H1 (cell line): ENCODE data around the gene GLRA1. TPM values are rescaled to one million over a fixed set of nuclear protein-coding genes. Genes with fewer than 3 reads are reported as not detected.

ENCODE experiments used
- CTCF ChIA-PET: fragments of 300-600 bp; sonication (Branson Sonifier 250); formaldehyde crosslinking; loops from one replicate; lab custom pipeline; 2021; ENCODE audit not compliant: partially characterized antibody; lab: Charles Lee
- POLR2A ChIA-PET: fragments of 300-600 bp; sonication (Branson Sonifier 250); formaldehyde crosslinking; loops from one replicate; lab custom pipeline; 2021; ENCODE audit warnings: inconsistent platforms; ENCODE audit not compliant: partially characterized antibody; lab: Charles Lee
- DNase-seq, 2 experiments: peaks; one replicate each; pipeline versions ENCODE4 v3.0.0 to v3.0.0-alpha.2; 2010 to 2022; ENCODE audit warnings: low spot score in 2 of 2, low read depth in 1 of 2, mixed read lengths in 1 of 2
- FAIRE-seq: peaks from 2 replicates; lab custom pipeline; 2011; peaks lifted over from hg19 to GRCh38; lab: Jason Lieb, UNC
- H2AFZ ChIP-seq: 2 replicates; pipeline ENCODE4 v1.8.1; 2012; ENCODE audit warnings: low read length, inconsistent platforms
- H2AK5ac ChIP-seq: 2 replicates; pipeline ENCODE4 v1.6.1; 2013; ENCODE audit warnings: low read depth, low read length
- H2BK120ac ChIP-seq: replicated peaks from 2 replicates; pipeline ENCODE3; 2013; ENCODE audit warnings: low read depth, low read length, inconsistent platforms
- H2BK12ac ChIP-seq: 2 replicates; pipeline ENCODE4 v1.6.1; 2013; ENCODE audit warnings: low read depth, low read length
- H2BK15ac ChIP-seq: 2 replicates; pipeline ENCODE4 v1.6.1; 2013; ENCODE audit warnings: low read length
- H2BK20ac ChIP-seq: 2 replicates; pipeline ENCODE4 v1.6.1; 2013; ENCODE audit warnings: low read length
- H2BK5ac ChIP-seq: 2 replicates; pipeline ENCODE4 v1.6.1; 2013; ENCODE audit warnings: low read depth, low read length
- H3K14ac ChIP-seq: 2 replicates; pipeline ENCODE4 v1.6.1; 2013; ENCODE audit warnings: inconsistent platforms; ENCODE audit not compliant: insufficient read length
- H3K18ac ChIP-seq: 2 replicates; pipeline ENCODE4 v1.6.1; 2013; ENCODE audit warnings: low read length; ENCODE audit errors: extremely low read depth
- H3K23ac ChIP-seq: 2 replicates; pipeline ENCODE4 v1.6.1; 2013; ENCODE audit warnings: inconsistent platforms; ENCODE audit not compliant: insufficient read length
- H3K23me2 ChIP-seq: 2 replicates; pipeline ENCODE4 v1.6.1; 2013; ENCODE audit warnings: low read depth, low read length
- H3K27ac ChIP-seq: 2 replicates; pipeline ENCODE4 v1.6.1; 2011; ENCODE audit warnings: low read depth, low read length, inconsistent platforms
- H3K27me3 ChIP-seq, 4 experiments: replicated peaks in 1 of 4; 1 replicate in 1 of 4; 2 replicates in 3 of 4; pipeline versions ENCODE4 v1.6.1 to v1.8.1; 2011 to 2013; ENCODE audit warnings: low read length in 3 of 4, mild to moderate bottlenecking in 3 of 4, inconsistent platforms in 2 of 4, mixed read lengths in 2 of 4, moderate library complexity in 1 of 4; ENCODE audit not compliant: control insufficient read depth in 3 of 4, insufficient read depth in 3 of 4; ENCODE audit errors: extremely low read depth in 1 of 4
- H3K36me3 ChIP-seq, 4 experiments: 2 replicates each; pipeline versions ENCODE4 v1.6.1 to v1.8.1; 2011 to 2013; ENCODE audit warnings: mild to moderate bottlenecking in 4 of 4, low read length in 3 of 4, moderate library complexity in 2 of 4, control low read depth in 1 of 4, inconsistent platforms in 1 of 4; ENCODE audit not compliant: insufficient read depth in 4 of 4, control insufficient read depth in 2 of 4
- H3K4ac ChIP-seq: replicated peaks from 2 replicates; pipeline ENCODE3; 2013; ENCODE audit warnings: low read length, low read depth, mixed read lengths, inconsistent platforms; ENCODE audit not compliant: insufficient read length
- H3K4me1 ChIP-seq, 4 experiments: replicated peaks in 1 of 4; 1 replicate in 1 of 4; 2 replicates in 3 of 4; pipeline versions ENCODE4 v1.6.1 to v1.8.1; 2011 to 2013; ENCODE audit warnings: low read length in 3 of 4, inconsistent platforms in 2 of 4, mixed read lengths in 1 of 4; ENCODE audit not compliant: insufficient read depth in 4 of 4, control insufficient read depth in 3 of 4
- H3K4me2 ChIP-seq, 2 experiments: 2 replicates each; pipeline versions ENCODE4 v1.6.1 to v1.8.1; 2011 to 2013; ENCODE audit warnings: low read depth in 2 of 2, low read length in 2 of 2, control low read depth in 1 of 2, inconsistent platforms in 1 of 2, mild to moderate bottlenecking in 1 of 2; ENCODE audit not compliant: insufficient read depth in 1 of 2
- H3K4me3 ChIP-seq, 4 experiments: fragments of 200-600, 300-600 bp in 1 of 4; sonication (generic), shearing (Covaris generic), sonication (Bioruptor Twin) in 1 of 4; 2 replicates each; pipeline versions ENCODE4 v1.5.1 to v1.8.1; 2011 to 2016; ENCODE audit warnings: low read length in 4 of 4, low read depth in 3 of 4, control low read depth in 2 of 4, inconsistent platforms in 2 of 4, mild to moderate bottlenecking in 2 of 4, mixed read lengths in 1 of 4, moderate library complexity in 1 of 4; ENCODE audit not compliant: insufficient read depth in 2 of 4; ENCODE audit errors: extremely low read depth in 1 of 4
- H3K56ac ChIP-seq: replicated peaks from 2 replicates; pipeline ENCODE3; 2013; ENCODE audit warnings: low read depth, mild to moderate bottlenecking, mixed read lengths, low read length, inconsistent platforms; ENCODE audit not compliant: insufficient read length
- H3K79me1 ChIP-seq: 2 replicates; pipeline ENCODE4 v1.6.1; 2013; ENCODE audit warnings: low read depth, low read length, control low read depth
- H3K79me2 ChIP-seq, 2 experiments: 2 replicates each; pipeline versions ENCODE4 v1.6.1 to v1.8.1; 2012 to 2013; ENCODE audit warnings: low read length in 2 of 2, mild to moderate bottlenecking in 2 of 2, inconsistent platforms in 1 of 2; ENCODE audit not compliant: insufficient read depth in 2 of 2, control insufficient read depth in 1 of 2
- H3K9ac ChIP-seq, 4 experiments: replicated peaks in 1 of 4; 1 replicate in 1 of 4; 2 replicates in 3 of 4; pipeline versions ENCODE4 v1.6.1 to v1.8.1; 2011 to 2013; ENCODE audit warnings: low read depth in 3 of 4, low read length in 3 of 4, control low read depth in 2 of 4, mild to moderate bottlenecking in 2 of 4, moderate library complexity in 2 of 4, inconsistent platforms in 1 of 4; ENCODE audit errors: extremely low read depth in 1 of 4
- H3K9me3 ChIP-seq, 2 experiments: 2 replicates each; pipeline versions ENCODE4 v1.6.1 to v1.8.1; 2012 to 2013; ENCODE audit warnings: mild to moderate bottlenecking in 2 of 2, moderate library complexity in 2 of 2, control low read depth in 1 of 2, inconsistent platforms in 1 of 2, low read depth in 1 of 2, low read length in 1 of 2, mixed read lengths in 1 of 2; ENCODE audit not compliant: insufficient read depth in 2 of 2
- H4K20me1 ChIP-seq, 2 experiments: replicated peaks in 1 of 2; 2 replicates each; pipeline versions ENCODE3 to v1.8.1; 2011 to 2013; ENCODE audit warnings: inconsistent platforms in 2 of 2, low read length in 2 of 2, mild to moderate bottlenecking in 1 of 2; ENCODE audit not compliant: insufficient read depth in 2 of 2, control insufficient read depth in 1 of 2
- H4K5ac ChIP-seq: 2 replicates; pipeline ENCODE4 v1.6.1; 2013; ENCODE audit warnings: low read length, low read depth, mixed read lengths, inconsistent platforms; ENCODE audit not compliant: insufficient read length
- H4K8ac ChIP-seq: 2 replicates; pipeline ENCODE4 v1.8.0; 2013; ENCODE audit warnings: mild to moderate bottlenecking, moderate library complexity, low read length, inconsistent platforms; ENCODE audit not compliant: insufficient read depth; ENCODE audit errors: extremely low read depth
- H4K91ac ChIP-seq: replicated peaks from 2 replicates; pipeline ENCODE3; 2013; ENCODE audit warnings: low read length, mixed read lengths, inconsistent platforms; ENCODE audit not compliant: insufficient read length
- RNF2 ChIP-seq: fragments of 200-900, 300-1000 bp; sonication (generic); IDR thresholded peaks from 2 replicates; pipeline ENCODE4 v1.7.1; 2016; ENCODE audit warnings: borderline replicate concordance, low read depth, mild to moderate bottlenecking, antibody characterized with exemption, low read length; ENCODE audit not compliant: poor library complexity, severe bottlenecking; ENCODE audit errors: missing control alignments
- TEAD4 ChIP-seq: IDR thresholded peaks from 2 replicates; pipeline ENCODE4 v1.6.1; 2012; ENCODE audit warnings: low read depth, low read length, inconsistent platforms, mixed read lengths
- WGBS, 2 experiments: shearing (Covaris generic) in 1 of 2; methylation state at CpG; one replicate each; pipeline versions ENCODE4 v1.1.6 to v1.1.7; 2013 to 2015; ENCODE audit warnings: low lambda C conversion rate in 2 of 2, mixed read lengths in 2 of 2, inconsistent platforms in 1 of 2, low coverage in 1 of 2, missing lambda C conversion rate in 1 of 2; ENCODE audit not compliant: insufficient replicate concordance in 2 of 2, insufficient coverage in 1 of 2, insufficient read length in 1 of 2; ENCODE audit errors: extremely low coverage in 1 of 2, missing lambda C conversion rate in 1 of 2; 5-methylcytosine and 5-hydroxymethylcytosine counted together
- polyA plus RNA-seq, 7 experiments: library from polyadenylated mRNA; depleted of rRNA in 3 of 7; stranded (reverse) in 5 of 7; unstranded in 2 of 7; fragments of >200 nt in 5 of 7; fragments of 200-250 nt in 2 of 7; gene quantifications; 1 replicate in 5 of 7; 2 replicates in 1 of 7; 4 replicates in 1 of 7; pipeline versions ENCODE4 v1.2.1 to v1.2.3, GENCODE V29; 2011 to 2013; ENCODE audit warnings: missing spikeins in 2 of 7, mixed read lengths in 2 of 7
- total RNA-seq: library from RNA; stranded (reverse); fragmentation: NEBNext Ultra II Directional; extraction: Animal tissue kit (Norgen Biotek cat#: 25700); gene quantifications from 2 replicates; pipeline ENCODE4 v1.2.1, GENCODE V29; 2021

The GLRA1 gene
- total and polyA plus RNA-seq, 2 of the 8 experiments (the other 6 are each of a cell fraction or from before 2014, with no cell fraction given): not detected

DNA sequence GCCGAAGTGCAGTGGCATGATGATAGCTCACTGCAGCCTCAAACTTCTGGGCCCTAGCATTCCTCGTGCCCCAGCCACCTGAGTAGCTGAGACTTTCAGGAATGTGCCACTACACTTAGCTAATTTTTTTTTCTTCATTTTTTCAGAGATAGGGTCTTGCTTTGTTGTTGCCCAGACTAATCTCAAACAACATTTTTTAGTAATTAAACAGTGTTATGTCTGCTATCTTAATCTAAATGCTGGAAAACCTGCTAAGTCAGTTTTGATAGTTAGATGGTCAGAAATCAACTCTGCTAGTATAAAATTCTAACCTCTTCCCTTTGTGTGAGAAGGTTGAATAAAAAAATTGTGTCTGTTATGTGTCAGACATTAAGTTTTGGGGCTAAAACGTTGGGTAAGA, 140.5 kb downstream of the GLRA1 start:
- Histone ChIP-seq H3K4ac (no peak overlapping the region), H3K79me1 (peaks cover 5% of the 10 kb centered on the region), H4K5ac (no peak overlapping the region), H3K23ac (no peak overlapping the region), H3K14ac (no peak overlapping the region), H2AK5ac (no peak overlapping the region), H3K79me2 (peaks cover 51 to 100% of the 10 kb centered on the region in 2 experiments), H2BK5ac (no peak overlapping the region), H2BK15ac (no peak overlapping the region), H3K9ac (no peak overlapping the region), H3K27me3 (no peaks in the 10 kb centered on the region), H3K56ac (no peak overlapping the region), H2BK12ac (no peak overlapping the region), H2BK20ac (no peak overlapping the region), H3K23me2 (no peaks in the 10 kb centered on the region), H3K27ac (no peak overlapping the region), H3K4me2 (no peak overlapping the region), H3K36me3 (peaks cover 0 to 29% (median 9%) of the 10 kb centered on the region in 4 experiments; a peak in 5 of 8 replicates), H2BK120ac (no peak overlapping the region), H3K18ac (no peak overlapping the region), H3K4me3 (no peak overlapping the region), H3K4me1 (peaks cover 0 to 8% (median 4%) of the 10 kb centered on the region in 4 experiments; a peak in 5 of 7 replicates), H4K8ac (no peak overlapping the region), H4K91ac (no peak overlapping the region), H4K20me1 (peaks cover 25 to 58% of the 10 kb centered on the region in 2 experiments), H2AFZ (no peak overlapping the region), H3K9me3 (no peaks in the 10 kb centered on the region)
- TF ChIP-seq TEAD4 (0 out of 2 replicates have a peak, but pooled peaks have one; percentile 45), RNF2 (no peak)
- ChIA-PET POLR2A (interaction anchor here (1.0 to 9.5 kb wide), 7 partner anchors 12 to 30 kb away, joined by 3 to 85 read pairs (median 5); partner anchors contain the start of gene G3BP1), CTCF (interaction anchor here (2.0 kb wide), 1 partner anchor 16 kb away, joined by 10 read pairs; no protein-coding TSS in a partner anchor)
- 78% methylated on average over 3 of the region's 3 CpGs; no CpG with 5 or more reads in 1 of the 2 experiments for WGBS, 2 experiments
- DNase-seq: no peak
- no peak for FAIRE-seq
